ENCODE data around the gene PRR5L. TPM values are rescaled to one million over a fixed set of nuclear protein-coding genes. Genes with fewer than 3 reads are reported as not detected.

Gene PRR5L
- total and polyA plus RNA-seq, 7 donors = 3.3 to 105 (median 11.9) TPM

DNA sequence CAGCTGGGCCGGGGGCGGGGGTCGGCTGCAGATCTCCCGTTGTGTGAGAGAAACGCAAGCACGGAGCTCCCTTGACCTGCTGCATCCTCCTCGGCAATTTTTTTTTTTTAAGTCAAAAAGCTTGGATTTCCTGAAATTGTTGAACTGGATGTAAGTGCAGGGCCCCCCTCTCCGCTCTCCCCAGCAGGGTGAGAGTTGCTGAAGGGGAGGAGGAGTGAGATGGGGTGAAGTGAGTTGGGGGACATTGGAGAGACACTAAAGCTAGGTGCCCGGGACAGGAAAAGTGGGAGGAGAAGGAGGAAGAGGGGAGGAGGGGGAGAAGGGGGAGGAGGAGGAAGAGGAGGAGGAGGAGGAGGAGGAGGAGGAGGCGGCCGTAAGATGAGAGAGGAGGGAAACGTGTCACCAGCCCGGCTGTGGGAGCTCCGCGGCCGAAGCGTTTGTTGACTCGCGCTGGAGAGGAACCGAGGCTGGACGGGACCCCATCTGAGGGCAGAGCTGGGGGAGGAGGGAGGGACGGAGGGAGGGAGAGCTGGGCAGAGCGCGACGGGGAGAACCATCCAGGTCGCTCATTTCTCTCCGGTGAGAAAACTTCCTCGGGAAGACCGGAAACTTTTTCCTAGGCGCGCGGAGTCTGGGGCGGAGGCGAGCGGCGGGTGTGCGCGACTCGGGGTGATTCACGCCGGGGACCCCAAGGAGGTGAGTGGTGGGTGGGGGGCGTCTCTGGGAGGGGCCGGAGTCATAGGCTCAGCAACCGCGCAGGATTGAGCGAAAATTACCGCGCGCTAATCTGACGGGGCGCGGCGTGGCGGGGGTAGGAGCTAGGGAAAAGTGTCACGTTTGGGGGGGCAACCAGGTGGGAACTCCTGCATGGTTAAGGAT lies 80.2 kb downstream of the PRR5L start:
- DNase-seq = peak; percentile 64
- peaks cover 5 to 42% (median 14%) of the 10 kb centered on the region in 3 donors for H3K27me3 ChIP-seq
- no peak for TF ChIP-seq EP300 (IDR thresholded peaks at IDR 0.05)
- TF ChIP-seq POLR2A (IDR thresholded peaks at IDR 0.05) = no peak
- TF ChIP-seq, protein P1, sequence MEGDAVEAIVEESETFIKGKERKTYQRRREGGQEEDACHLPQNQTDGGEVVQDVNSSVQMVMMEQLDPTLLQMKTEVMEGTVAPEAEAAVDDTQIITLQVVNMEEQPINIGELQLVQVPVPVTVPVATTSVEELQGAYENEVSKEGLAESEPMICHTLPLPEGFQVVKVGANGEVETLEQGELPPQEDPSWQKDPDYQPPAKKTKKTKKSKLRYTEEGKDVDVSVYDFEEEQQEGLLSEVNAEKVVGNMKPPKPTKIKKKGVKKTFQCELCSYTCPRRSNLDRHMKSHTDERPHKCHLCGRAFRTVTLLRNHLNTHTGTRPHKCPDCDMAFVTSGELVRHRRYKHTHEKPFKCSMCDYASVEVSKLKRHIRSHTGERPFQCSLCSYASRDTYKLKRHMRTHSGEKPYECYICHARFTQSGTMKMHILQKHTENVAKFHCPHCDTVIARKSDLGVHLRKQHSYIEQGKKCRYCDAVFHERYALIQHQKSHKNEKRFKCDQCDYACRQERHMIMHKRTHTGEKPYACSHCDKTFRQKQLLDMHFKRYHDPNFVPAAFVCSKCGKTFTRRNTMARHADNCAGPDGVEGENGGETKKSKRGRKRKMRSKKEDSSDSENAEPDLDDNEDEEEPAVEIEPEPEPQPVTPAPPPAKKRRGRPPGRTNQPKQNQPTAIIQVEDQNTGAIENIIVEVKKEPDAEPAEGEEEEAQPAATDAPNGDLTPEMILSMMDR (IDR thresholded peaks at IDR 0.05) = no peak
- no peak for TF ChIP-seq POLR2AphosphoS5 (IDR thresholded peaks at IDR 0.05)
- H3K4me1 ChIP-seq = peaks cover 0 to 23% (median 17%) of the 10 kb centered on the region in 4 donors
- no peaks in the 10 kb centered on the region for H3K36me3 ChIP-seq
- no peaks in the 10 kb centered on the region for H3K9me3 ChIP-seq
- intact Hi-C loops (cut with DNase I) = no loop called here
- peak overlapping the region; percentile 25 to 48 (median 32) for H3K27ac ChIP-seq
- H3K4me3 ChIP-seq = peak overlapping the region; percentile 28 to 56 (median 48)
- whole genome bisulfite sequencing, 2 donors = 1% methylated on average over 55 of the region's 55 CpGs

DNA sequence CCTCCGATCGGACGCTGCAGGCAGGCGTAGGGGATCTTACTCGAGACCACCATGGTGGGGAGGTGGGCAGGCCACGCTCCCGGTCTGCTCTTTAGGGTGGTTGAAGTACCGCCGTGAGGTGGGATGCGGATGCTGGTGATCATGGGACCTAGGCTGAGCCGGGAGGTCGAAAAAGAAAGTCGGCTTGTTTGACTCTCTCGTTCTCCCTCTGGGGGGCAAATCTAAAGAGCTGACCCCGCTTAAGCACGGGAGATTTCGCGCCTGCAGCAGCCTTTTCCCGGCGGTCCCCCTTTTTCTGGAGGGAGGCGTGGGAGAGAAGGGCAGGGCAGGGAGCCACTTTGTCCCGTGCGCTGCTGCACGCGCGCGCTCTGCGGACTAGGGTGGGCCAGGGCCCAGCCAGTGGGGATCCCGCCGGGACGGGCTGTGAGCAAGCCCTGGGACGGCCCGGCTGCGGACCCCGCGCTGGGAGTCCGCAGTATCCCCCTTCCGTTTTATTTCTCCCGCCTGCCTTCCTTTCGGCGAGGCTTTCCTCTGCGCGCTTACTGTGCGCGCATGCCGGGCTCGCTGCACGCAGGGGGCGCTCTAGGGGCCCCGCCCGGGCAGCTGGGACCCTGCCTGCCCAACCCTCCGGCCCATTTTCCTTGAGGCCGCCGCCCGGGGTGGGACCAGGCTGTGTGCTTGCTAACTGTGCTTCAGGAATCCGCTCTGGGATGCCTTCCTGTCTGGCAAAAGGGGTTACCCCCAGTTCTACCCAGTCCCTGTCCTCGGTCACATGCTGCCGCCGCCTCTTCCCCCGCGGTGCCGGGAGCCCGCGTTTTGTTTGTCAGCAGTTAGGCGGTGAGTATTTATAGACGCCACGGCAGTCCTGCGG lies 81.0 kb downstream of the PRR5L start:
- Histone ChIP-seq H3K27ac (peak overlapping the region; percentile 25 to 48 (median 32)), H3K4me3 (peak overlapping the region; percentile 28 to 56 (median 48)), H3K36me3 (no peaks in the 10 kb centered on the region), H3K4me1 (peaks cover 0 to 23% (median 17%) of the 10 kb centered on the region in 4 donors), H3K27me3 (peaks cover 5 to 42% (median 14%) of the 10 kb centered on the region in 3 donors), H3K9me3 (no peaks in the 10 kb centered on the region)
- peak; percentile 69 for DNase-seq
- 0 to 1% methylated on average over 68 of the region's 68 CpGs for whole genome bisulfite sequencing, 2 donors
- TF ChIP-seq POLR2A (IDR thresholded peaks at IDR 0.05) (no peak), POLR2AphosphoS5 (IDR thresholded peaks at IDR 0.05) (no peak), EP300 (IDR thresholded peaks at IDR 0.05) (no peak)
- TF ChIP-seq, protein P1 (IDR thresholded peaks at IDR 0.05) = no peak
- intact Hi-C loops (cut with DNase I) = no loop called here

DNA sequence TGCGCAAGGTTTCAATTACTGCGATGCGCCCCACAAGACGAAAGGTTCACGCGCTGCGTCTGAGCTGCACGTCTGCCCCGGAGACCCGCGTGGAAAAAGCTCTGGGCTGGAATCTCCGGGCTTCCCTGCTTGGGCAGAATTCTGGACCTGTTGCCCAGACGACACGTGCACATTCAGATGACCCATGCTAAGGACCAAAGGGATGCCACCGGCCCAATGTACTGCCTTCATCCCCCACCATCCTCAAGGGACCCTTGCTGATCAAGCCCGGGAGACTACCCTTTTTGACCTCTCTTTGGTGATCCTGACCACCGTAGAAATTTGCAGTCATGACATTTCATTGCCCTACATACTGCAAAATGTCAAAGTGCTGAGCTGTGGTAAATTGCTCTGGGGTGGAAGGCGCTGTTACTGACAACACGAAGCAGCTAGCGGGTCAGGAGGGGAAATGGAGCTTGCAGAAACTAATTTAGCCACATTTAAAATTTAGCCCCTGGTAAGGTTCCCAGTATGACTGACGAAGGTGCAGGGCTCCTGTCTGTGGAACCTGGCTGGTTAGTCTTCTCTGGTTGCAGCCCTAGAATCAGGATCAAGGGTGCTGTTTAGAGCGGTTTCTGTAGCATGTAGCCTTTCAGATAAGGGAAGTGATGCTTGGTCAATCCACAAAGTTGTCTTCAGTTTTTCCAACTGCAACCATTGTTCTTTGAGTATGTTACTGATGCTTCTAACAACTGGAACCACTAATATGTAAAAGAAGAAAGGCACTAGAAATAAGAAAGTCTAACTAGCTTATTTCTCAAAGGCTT lies 81.9 kb downstream of the PRR5L start:
- peak overlapping the region; percentile 6 to 56 (median 48) for H3K4me3 ChIP-seq
- no peaks in the 10 kb centered on the region for H3K9me3 ChIP-seq
- TF ChIP-seq, protein P1 (IDR thresholded peaks at IDR 0.05) = no peak
- TF ChIP-seq EP300 (IDR thresholded peaks at IDR 0.05) = no peak
- TF ChIP-seq POLR2A (IDR thresholded peaks at IDR 0.05) = no peak
- TF ChIP-seq POLR2AphosphoS5 (IDR thresholded peaks at IDR 0.05) = no peak
- no peak for DNase-seq
- intact Hi-C loops (cut with DNase I) = no loop called here
- H3K27me3 ChIP-seq = peaks cover 5 to 42% (median 14%) of the 10 kb centered on the region in 3 donors
- peaks cover 0 to 23% (median 17%) of the 10 kb centered on the region in 4 donors for H3K4me1 ChIP-seq
- 10 to 12% methylated on average over 22 of the region's 22 CpGs for WGBS, 2 donors
- H3K27ac ChIP-seq = peak overlapping the region in 3 of 4 donors; percentile 31 to 48 (median 33)
- no peaks in the 10 kb centered on the region for H3K36me3 ChIP-seq

DNA sequence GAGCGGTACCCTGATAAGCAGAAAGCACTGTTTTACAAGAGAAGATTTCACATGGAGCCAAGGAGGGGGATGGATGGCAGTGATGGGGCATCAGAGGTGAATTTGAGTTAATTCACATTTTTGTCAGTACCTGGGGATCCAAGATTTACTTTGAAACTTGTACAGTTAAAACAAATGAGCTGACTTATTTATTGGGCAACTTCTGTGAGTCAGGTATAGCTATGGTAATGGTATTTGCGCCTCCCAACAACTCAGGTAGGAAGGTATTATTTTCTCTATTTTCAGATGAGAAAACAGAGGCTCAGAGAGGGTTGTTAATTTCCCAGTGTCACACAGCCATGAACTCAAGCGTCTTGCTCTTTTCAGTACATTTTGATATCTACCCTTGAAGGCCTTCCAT lies 83.6 kb downstream of the PRR5L start:
- no peaks in the 10 kb centered on the region for H3K9me3 ChIP-seq
- TF ChIP-seq EP300 (IDR thresholded peaks at IDR 0.05) (no peak), POLR2A (IDR thresholded peaks at IDR 0.05) (no peak), POLR2AphosphoS5 (IDR thresholded peaks at IDR 0.05) (no peak)
- TF ChIP-seq, protein P1 (IDR thresholded peaks at IDR 0.05) = no peak
- 95 to 98% methylated on average over 3 of the region's 3 CpGs for WGBS, 2 donors
- peaks cover 5 to 42% (median 14%) of the 10 kb centered on the region in 3 donors for H3K27me3 ChIP-seq
- no peak overlapping the region for H3K27ac ChIP-seq
- H3K36me3 ChIP-seq = no peaks in the 10 kb centered on the region
- H3K4me3 ChIP-seq = no peak overlapping the region
- intact Hi-C loops (cut with DNase I) = no loop called here
- DNase-seq = no peak
- H3K4me1 ChIP-seq = peaks cover 0 to 23% (median 17%) of the 10 kb centered on the region in 4 donors

Data from sigmoid colon (tissue), 7 donors.